ENCODE measurements around the gene GOLGA6A. TPM values are rescaled to one million over a fixed set of nuclear protein-coding genes. Genes with fewer than 3 reads are reported as not detected.
"Not testable (repeated sequence)": the region's sequence is repeated elsewhere in the genome, so short reads cannot be mapped to it uniquely, and the experiment has no call there.

The GOLGA6A gene
- total and polyA plus RNA-seq, 2 of the 8 experiments (the other 6 are each of a cell fraction or from before 2014, with no cell fraction given), result 0.80 to 1.0 TPM

- H3K9ac ChIP-seq (replicated peaks in 1 of 4; ENCODE audit: extremely low read depth in 1 of 4, low read depth in 3 of 4, low read length in 3 of 4); H3K4me3 ChIP-seq (ENCODE audit: extremely low read depth in 1 of 4, insufficient read depth in 2 of 4, low read depth in 3 of 4, low read length in 4 of 4); H3K79me1 ChIP-seq (ENCODE audit: low read depth, low read length); H2AK5ac ChIP-seq (ENCODE audit: low read depth, low read length); H3K36me3 ChIP-seq (ENCODE audit: control insufficient read depth in 2 of 4, insufficient read depth in 4 of 4, low read length in 3 of 4); DNase-seq (ENCODE audit: low read depth in 1 of 2, low spot score in 2 of 2); H3K23me2 ChIP-seq (ENCODE audit: low read depth, low read length); H2BK120ac ChIP-seq (replicated peaks; ENCODE audit: low read depth, low read length); H2BK5ac ChIP-seq (ENCODE audit: low read depth, low read length); POLR2A ChIA-PET (ENCODE audit: partially characterized antibody); H3K27ac ChIP-seq (ENCODE audit: low read depth, low read length); H2AFZ ChIP-seq (ENCODE audit: low read length); H3K9me3 ChIP-seq (ENCODE audit: insufficient read depth in 2 of 2, low read depth in 1 of 2, low read length in 1 of 2); H3K14ac ChIP-seq (ENCODE audit: insufficient read length); H3K56ac ChIP-seq (replicated peaks; ENCODE audit: insufficient read length, low read depth, low read length); H3K23ac ChIP-seq (ENCODE audit: insufficient read length); H3K79me2 ChIP-seq (ENCODE audit: control insufficient read depth in 1 of 2, insufficient read depth in 2 of 2, low read length in 2 of 2); H3K4me1 ChIP-seq (replicated peaks in 1 of 4; ENCODE audit: control insufficient read depth in 3 of 4, insufficient read depth in 4 of 4, low read length in 3 of 4); H4K91ac ChIP-seq (replicated peaks; ENCODE audit: insufficient read length, low read length); H3K4me2 ChIP-seq (ENCODE audit: insufficient read depth in 1 of 2, low read depth in 2 of 2, low read length in 2 of 2); H4K20me1 ChIP-seq (replicated peaks in 1 of 2; ENCODE audit: control insufficient read depth in 1 of 2, insufficient read depth in 2 of 2, low read length in 2 of 2); H4K8ac ChIP-seq (ENCODE audit: extremely low read depth, insufficient read depth, low read length); H3K27me3 ChIP-seq (replicated peaks in 1 of 4; ENCODE audit: control insufficient read depth in 3 of 4, extremely low read depth in 1 of 4, insufficient read depth in 3 of 4, low read length in 3 of 4); H3K4ac ChIP-seq (replicated peaks; ENCODE audit: insufficient read length, low read depth, low read length); H3K18ac ChIP-seq (ENCODE audit: extremely low read depth, low read length); FAIRE-seq; H4K5ac ChIP-seq (ENCODE audit: insufficient read length, low read depth, low read length): not testable (repeated sequence)
- WGBS, 2 experiments (ENCODE audit: extremely low coverage in 1 of 2, insufficient coverage in 1 of 2, insufficient read length in 1 of 2, insufficient replicate concordance in 2 of 2, low coverage in 1 of 2, low lambda C conversion rate in 2 of 2, missing lambda C conversion rate in 1 of 2), result 82% methylated on average over 8 of the region's 8 CpGs; no CpG with 5 or more reads in 1 of the 2 experiments
- Histone ChIP-seq H2BK15ac (ENCODE audit: low read length) (peak overlapping the region; percentile 29; the same call in 1 of the 2 replicates), H2BK12ac (ENCODE audit: low read depth, low read length) (peak overlapping the region; percentile 50; the same call in 1 of the 2 replicates), H2BK20ac (ENCODE audit: low read length) (peak overlapping the region; percentile 90; the same call in 1 of the 2 replicates)
- CTCF ChIA-PET (ENCODE audit: partially characterized antibody), result interaction anchor here (0.6 to 2.0 kb wide), 12 partner anchors 10 to 1235 kb away, joined by 3 to 7 read pairs (median 5); no protein-coding TSS in a partner anchor
Observed at GRCh38 chr15:74064822-74065221, 17.5 kb downstream of the GOLGA6A start.

DNA sequence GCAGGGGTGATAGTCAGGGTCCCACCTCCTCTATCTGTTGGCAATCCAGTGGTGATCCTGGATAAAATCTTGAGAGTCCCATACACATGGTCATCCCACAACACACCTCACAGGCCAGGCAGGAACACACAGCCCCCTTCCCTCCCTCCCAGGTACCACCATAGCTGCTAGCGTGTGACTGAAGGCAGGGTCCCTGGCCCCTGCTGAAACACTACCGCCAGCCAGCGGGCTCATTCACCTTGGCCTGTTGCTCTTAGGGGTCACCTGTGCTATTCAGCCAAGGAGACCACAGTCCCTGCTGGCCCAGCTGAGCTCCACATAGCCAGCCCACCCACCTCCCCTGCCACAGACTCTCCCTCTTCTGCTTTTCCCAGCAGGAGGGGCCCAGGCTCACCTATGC lies 18.2 kb downstream of the GOLGA6A start:
- H3K4me1 ChIP-seq (replicated peaks in 1 of 4; ENCODE audit: control insufficient read depth in 3 of 4, insufficient read depth in 4 of 4, low read length in 3 of 4); H3K23me2 ChIP-seq (ENCODE audit: low read depth, low read length); H2BK15ac ChIP-seq (ENCODE audit: low read length); H4K8ac ChIP-seq (ENCODE audit: extremely low read depth, insufficient read depth, low read length); H3K14ac ChIP-seq (ENCODE audit: insufficient read length); H3K4ac ChIP-seq (replicated peaks; ENCODE audit: insufficient read length, low read depth, low read length); H2BK5ac ChIP-seq (ENCODE audit: low read depth, low read length); H3K56ac ChIP-seq (replicated peaks; ENCODE audit: insufficient read length, low read depth, low read length); H3K27me3 ChIP-seq (replicated peaks in 1 of 4; ENCODE audit: control insufficient read depth in 3 of 4, extremely low read depth in 1 of 4, insufficient read depth in 3 of 4, low read length in 3 of 4); H4K91ac ChIP-seq (replicated peaks; ENCODE audit: insufficient read length, low read length); H3K23ac ChIP-seq (ENCODE audit: insufficient read length); DNase-seq (ENCODE audit: low read depth in 1 of 2, low spot score in 2 of 2); H2BK12ac ChIP-seq (ENCODE audit: low read depth, low read length); H2BK20ac ChIP-seq (ENCODE audit: low read length); H4K20me1 ChIP-seq (replicated peaks in 1 of 2; ENCODE audit: control insufficient read depth in 1 of 2, insufficient read depth in 2 of 2, low read length in 2 of 2); H3K9me3 ChIP-seq (ENCODE audit: insufficient read depth in 2 of 2, low read depth in 1 of 2, low read length in 1 of 2); H3K79me2 ChIP-seq (ENCODE audit: control insufficient read depth in 1 of 2, insufficient read depth in 2 of 2, low read length in 2 of 2); H2BK120ac ChIP-seq (replicated peaks; ENCODE audit: low read depth, low read length); H3K4me3 ChIP-seq (ENCODE audit: extremely low read depth in 1 of 4, insufficient read depth in 2 of 4, low read depth in 3 of 4, low read length in 4 of 4); H2AK5ac ChIP-seq (ENCODE audit: low read depth, low read length); H4K5ac ChIP-seq (ENCODE audit: insufficient read length, low read depth, low read length); H2AFZ ChIP-seq (ENCODE audit: low read length); H3K9ac ChIP-seq (replicated peaks in 1 of 4; ENCODE audit: extremely low read depth in 1 of 4, low read depth in 3 of 4, low read length in 3 of 4); H3K79me1 ChIP-seq (ENCODE audit: low read depth, low read length); H3K36me3 ChIP-seq (ENCODE audit: control insufficient read depth in 2 of 4, insufficient read depth in 4 of 4, low read length in 3 of 4); H3K18ac ChIP-seq (ENCODE audit: extremely low read depth, low read length); H3K4me2 ChIP-seq (ENCODE audit: insufficient read depth in 1 of 2, low read depth in 2 of 2, low read length in 2 of 2); POLR2A ChIA-PET (ENCODE audit: partially characterized antibody); H3K27ac ChIP-seq (ENCODE audit: low read depth, low read length); FAIRE-seq: not testable (repeated sequence)
- WGBS, 2 experiments (ENCODE audit: extremely low coverage in 1 of 2, insufficient coverage in 1 of 2, insufficient read length in 1 of 2, insufficient replicate concordance in 2 of 2, low coverage in 1 of 2, low lambda C conversion rate in 2 of 2, missing lambda C conversion rate in 1 of 2), result 80% methylated on average over 1 of the region's 3 CpGs; no CpG with 5 or more reads in 1 of the 2 experiments
- CTCF ChIA-PET (ENCODE audit: partially characterized antibody), result interaction anchor here (0.9 to 2.0 kb wide), 7 partner anchors 10 to 1236 kb away, joined by 3 to 7 read pairs (median 5); no protein-coding TSS in a partner anchor

All from H1 (cell line).